ENCODE measurements around the gene BCAS4.
"Not testable (repeated sequence)": the region's sequence is repeated elsewhere in the genome, so short reads cannot be mapped to it uniquely, and the experiment has no call there.

Gene BCAS4

DNA sequence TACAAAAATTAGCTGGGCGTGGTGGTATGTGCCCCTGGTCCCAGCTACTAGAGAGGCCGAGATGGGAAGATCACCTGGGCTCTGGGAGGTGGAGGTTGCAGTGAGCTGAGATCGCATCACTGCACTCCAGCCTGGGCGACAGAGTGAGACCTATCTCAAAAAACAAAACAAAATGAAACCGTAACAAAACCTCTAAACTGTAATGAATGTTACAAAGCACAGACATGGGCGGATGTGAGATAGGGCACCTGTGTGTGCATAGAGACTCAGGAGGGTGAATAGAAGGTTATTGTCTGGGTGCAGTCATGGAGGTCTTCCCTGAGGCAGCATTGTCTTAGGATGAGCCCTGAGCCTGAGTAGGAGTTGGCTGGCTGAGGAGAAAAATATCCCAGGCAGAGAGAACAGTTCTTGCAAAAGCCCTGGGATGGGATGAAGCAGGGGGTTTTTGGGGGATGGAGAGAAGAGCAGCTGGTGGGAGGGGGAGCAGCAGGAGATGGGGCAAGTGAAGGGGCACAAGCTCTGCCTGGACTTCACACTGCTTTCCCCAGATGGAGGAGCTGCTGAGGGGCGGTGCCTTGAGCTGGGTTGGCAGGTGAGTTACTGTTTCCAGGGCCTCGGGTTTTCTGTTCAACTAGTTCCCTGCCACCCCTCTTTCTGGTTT is 5.2 kb downstream of the BCAS4 start:
- DNase-seq = no peak

DNA sequence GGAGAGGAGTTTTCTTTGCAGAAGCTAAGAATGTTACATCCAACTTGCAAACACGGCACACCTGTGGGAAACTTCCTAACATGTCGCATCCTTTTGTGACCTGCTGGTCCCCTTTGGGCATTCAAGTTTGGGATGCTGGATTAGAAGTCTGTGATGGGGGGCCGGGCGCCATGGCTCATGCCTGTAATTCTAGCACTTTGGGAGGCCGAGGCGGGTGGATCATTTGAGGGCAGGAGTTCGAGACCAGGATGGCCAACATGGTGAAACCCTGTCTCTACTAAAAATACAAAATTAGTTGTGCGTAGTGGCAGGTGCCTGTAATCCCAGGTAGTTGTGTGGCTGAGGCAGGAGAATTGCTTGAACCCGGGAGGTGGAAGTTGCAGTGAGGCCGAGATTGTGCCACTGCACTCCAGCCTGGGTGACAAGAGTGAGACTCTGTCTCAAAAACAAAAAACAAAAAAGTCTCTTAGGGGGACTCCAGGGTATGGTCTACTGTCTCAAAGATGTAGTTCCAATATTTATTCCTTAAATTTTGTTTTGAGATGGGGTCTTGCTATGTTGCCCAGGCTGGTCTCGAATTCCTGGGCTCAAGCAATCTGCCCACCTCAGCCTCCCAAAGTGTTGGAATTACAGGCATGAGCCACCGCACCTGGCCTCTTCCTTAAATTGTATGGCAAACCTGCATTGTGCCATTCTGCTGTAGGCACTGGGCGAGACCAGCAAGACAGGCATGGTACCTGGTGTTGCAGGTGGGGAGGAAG is 6.3 kb downstream of the BCAS4 start:
- DNase-seq = not testable (repeated sequence)

DNA sequence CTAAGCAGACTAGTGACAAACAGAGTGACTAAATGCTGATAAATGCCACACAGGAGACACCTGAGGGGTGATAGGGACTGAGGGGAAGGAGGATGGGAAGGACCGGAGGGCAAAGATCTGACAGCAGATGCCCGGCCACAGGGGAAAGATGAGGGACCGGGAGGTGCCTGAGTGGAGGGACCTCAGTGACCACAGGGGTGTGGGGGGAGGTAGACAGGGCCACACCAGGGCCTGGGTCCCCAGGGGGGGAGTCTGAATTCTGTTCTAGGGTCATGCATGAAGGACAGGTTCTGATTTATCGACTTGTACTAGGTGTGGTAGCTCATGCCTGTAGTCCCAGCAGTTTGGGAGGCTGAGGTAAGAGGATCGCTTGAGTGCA is 6.9 kb downstream of the BCAS4 start:
- no peak for DNase-seq

DNA sequence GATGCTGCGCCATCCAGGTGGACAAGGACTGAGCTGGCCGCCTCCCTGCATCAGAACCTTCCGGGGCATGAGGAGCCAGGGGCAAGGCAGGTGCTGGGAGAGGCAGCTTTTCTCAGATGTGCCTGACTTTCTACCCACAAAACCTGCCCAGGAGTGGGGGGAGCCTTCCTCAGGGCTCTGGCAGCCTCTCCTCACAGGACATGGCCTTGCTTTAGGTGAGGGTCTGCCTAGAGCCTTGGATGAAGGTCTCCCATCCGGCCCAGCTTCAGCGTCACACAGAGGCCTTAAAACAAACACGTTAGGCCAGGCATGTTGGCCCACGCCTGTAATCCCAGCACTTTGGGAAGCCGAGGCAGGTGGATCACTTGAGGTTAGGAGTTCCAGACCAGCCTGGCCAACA is 7.4 kb downstream of the BCAS4 start:
- no peak for DNase-seq

DNA sequence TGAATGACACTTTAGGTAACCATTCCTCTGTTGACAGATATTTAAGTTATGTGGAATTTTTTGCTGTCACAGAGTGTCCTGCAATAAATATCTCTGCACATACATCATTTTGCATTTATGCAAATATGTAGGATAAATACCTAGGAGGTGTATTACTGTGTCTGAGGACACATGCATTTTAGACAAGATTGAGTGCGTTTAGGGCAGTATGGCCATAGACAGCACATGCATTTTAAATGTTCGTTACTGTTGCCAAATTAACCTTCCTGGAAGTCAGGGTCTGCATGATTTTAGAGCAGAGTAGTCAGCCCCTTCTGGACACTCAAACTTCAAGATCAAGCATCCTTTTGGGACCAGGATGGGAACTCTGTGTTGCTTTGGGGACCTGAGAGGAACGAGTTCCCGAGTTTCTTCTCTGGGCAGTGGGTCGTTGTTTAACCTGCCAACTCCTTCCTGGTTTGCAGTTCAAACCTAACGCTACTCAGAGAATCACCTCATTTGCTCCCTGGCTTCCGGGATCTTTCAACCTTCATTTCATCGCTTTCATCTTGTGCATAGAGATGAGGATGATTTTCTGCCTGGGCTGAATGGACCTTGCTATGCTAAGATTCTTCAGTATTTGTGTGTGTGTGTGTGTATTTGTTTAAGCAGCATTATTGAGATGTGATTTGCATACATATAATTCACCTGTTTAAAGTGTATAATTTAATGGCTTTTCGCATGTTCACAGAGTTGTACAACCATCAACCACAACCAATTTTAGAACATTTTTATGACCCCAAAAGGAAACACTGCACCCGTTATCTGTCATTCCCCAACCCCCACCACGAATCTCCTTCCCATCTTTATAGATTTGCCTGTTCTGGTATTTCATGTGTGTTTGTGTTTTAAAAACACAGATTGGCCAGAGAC is 9.8 kb downstream of the BCAS4 start:
- no peak for DNase-seq

DNA sequence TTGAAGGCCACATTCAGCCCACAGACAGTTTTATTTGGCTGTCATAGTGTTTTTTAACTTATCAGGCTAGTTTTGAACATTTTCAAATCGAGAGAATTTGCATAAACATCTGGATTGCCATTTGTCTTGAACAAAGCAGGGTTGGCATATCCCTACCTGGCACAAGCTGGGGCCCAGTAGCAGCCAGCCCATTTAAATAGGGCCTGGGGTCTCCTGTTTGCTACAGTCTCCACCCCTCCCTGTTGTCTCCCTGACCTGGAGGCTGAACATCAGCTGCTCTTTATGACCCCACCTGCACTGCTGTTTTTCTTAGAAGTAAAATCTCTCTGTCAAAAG is 10.5 kb downstream of the BCAS4 start:
- no peak for DNase-seq

DNA sequence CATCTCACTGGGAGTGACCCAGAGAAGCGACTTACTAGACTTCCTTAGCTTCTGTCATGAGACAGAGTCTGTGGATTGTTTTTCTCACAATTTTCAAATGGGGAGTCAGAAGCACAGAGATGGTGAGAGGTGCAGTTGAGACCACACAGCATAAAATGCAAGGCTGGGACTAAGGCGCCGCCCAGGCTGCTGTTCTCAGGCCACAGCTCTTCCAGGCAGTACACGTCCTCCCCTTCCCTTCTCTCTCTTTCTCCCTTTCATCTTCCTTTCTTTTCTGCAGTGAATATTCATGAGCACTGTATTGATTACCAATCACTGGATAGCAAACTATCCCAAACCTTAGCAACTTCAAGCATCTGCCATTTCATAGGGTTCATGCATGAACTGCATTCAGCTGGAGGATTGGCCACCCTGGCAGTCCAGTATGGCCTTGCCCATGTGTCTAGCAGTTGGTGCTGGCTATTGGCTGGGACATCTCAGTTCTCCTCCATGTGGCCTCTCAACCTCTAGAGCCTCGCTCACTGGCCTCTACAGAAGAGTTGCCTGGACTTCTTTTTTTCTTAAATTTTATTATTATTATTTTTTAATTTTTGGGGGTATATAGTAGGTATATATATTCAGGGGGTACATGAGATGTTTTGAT is 11.4 kb downstream of the BCAS4 start:
- DNase-seq = no peak

DNA sequence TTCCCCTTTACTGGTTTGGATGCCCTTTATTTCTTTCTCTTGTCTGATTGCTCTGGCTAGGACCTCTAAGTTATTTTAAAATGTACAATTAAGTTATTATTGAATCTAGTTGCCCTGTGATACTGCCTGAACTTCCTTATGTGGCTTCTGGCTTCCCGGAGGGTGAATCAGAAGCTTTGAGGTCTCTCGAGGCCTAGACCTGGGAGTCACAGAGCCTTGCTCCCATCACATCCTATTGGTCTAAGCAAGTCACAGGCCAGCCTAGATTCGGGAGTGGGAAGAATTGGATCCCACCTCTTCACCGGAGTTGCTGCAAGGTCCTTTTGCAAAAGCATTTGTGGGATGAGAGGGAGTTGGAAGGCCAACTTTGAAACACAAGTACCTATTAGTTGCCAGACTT is 15.2 kb downstream of the BCAS4 start:
- DNase-seq = no peak

DNA sequence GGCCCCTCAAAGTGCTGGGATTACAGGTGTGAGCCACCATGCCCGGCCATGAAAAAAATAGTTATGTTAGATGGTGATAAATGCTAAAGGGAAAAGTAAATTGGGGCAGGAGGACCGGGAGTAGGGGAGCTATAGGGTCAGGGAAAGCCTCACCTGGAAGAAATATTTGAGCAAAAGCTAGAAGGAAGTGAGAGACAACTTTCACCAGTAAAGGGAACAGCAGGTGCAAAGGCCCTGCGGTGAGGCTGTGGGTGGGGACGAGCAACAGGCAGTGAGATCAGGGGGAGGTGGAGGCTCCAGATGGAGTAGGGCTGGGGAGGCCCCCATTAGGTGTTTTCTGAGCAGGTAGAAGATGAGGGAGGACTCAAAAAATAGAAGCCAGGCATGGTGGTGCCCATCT is 16.0 kb downstream of the BCAS4 start:
- no peak for DNase-seq

DNA sequence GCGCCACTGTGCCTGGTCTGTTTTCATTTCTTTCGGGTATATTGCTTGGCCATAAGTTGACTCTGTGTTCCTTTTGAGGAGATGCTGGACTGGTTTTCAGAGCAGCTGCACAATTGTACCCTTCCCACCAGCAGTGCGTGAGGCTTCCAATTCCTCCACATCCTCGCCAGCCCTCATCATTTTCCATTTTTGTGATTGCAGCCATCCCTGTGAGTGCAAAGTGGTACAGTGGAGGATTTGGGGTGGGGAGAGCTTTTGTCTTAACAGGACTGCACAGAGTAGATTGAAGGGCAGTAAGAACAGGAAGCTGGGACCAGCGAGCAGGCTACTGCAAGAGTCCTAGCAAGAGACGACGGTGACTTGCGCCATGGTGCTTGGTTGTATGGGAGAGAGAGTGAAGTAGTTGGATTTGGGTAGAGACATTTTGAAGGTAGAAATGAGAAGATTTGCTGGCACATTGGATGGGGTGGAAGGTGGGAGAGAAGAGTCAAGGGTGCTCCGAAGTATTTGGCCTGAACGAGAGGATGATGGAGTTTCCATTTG is 18.3 kb downstream of the BCAS4 start:
- DNase-seq = no peak

DNA sequence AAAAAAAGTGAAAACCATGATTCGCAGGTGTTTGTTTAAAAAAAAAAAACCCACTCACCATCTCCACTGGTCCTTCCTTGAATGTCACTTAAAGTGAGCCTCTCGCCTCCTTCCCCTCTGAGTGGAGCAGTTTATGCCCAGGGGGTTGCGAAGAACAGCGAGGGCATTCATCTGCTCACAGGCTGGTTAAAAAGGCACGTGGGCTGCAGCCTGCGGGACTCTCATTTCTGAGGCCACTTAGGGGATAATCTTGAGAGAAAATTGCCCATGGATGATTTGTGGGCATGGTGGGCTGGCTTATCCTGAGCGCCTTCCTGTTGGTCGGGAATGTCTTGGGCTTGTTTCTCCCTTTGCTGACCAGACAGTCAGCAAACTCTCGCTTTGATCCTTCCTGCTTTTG is 18.9 kb downstream of the BCAS4 start:
- no peak for DNase-seq

DNA sequence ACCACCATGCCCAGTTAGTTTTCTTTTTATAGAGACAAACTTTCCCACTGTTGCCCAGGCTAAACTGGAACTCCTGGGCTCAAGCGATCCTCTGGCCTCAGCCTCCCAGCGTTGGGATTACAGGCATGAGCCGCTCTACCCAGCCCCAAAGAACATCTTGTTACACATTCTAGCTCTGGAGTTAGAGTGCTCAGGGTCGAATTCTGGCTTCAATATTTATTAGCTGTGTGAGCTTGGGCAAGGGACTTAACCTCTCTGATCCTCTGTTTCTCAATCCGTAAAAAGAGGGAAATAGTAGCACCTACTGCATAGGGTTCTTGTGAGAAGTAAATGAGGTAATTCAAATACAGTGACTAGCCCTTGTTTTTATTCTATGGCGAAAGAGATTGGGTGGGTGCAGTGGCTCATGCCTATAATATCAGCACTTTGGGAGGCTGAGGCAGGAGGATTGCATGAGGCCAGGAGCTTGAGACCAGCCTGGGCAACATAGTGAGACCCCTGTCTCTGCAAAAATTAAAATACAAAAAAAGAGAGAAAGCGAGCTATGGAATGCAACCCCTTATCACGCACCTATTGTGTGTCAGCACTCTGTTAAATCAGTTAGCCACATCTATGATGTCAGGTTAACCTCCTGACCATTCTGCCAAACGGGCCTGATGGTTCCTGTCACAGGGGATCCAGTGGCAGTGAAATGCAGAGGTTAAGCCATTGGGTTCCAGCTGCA is 19.7 kb downstream of the BCAS4 start:
- DNase-seq = no peak

DNA sequence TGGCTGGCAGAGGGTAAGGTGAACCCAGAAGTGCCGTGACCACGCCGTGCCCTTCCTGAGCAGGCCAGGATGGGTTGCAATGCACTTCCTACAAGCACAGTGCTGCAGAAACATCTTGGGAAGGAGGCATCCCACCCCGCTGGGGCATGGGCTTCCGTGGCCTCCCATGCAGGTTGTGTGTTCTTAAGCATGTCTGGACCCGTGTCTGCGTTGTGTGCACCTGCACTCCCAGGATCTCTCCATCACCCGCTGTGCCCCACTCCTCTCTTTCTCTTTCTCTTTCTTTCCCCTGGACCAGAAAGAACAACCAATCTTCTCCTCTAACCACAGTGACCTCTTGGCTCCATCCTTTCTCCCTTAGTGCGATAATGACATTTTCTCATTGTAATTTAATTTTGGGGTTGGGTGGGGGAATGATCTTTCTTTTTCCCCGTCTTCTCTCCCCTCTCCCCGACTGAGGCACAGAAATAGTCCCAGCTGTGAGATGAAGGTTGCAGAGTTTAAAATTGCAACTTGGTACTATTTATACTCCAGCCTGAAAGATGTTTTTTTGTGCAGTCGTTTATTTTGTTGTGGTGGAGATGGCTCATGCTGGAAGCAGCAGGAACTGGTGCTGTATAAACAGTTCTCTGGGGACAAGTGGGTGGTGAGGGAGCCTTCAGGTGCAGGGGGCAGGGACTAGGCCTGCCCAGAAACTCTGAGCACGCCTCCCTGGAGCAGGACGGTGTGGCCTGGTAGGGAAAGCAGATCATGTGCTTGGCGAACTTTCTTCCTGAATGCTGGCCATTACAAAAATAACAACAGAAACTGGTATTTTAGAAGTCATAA is 20.5 kb downstream of the BCAS4 start:
- no peak for DNase-seq

DNA sequence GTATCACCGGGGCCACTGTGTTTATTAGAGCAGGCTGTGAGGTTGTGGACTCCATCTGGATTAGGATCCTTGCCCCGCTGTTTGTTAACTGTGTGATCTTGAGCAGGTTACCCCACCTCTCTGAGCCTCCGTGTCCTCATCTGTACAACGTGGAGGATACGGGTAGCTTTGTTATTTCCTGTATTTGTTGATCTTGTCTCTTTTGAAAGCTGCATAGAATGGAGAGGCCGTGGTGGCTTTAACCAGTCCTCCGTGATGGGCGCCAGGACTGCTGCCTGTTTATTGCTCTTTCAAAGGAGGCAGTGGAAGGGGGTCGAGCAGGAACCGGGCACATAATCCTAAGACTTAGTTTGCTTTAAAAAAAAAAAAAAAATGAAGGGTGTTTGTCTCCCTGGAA is 22.9 kb downstream of the BCAS4 start:
- no peak for DNase-seq

DNA sequence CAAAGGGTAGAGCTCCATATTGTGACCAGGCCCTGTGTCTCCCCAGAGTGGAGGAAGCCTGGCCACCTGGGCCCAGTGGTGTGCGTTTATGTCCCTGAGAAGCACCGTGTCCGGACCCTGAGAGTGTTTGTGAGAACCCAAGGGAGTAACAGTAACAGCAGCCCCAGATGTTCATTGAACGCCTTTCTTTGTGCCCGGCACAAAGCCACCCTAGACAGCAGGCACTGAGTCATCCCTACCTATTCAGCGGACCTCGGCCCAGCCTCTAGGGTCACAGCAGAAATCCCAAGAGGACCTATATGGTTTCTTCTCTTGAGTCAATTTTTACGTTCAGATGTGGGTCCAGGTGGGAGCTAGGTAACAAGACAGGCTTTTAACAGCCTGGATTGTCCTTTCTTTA is 24.5 kb downstream of the BCAS4 start:
- DNase-seq = no peak

DNA sequence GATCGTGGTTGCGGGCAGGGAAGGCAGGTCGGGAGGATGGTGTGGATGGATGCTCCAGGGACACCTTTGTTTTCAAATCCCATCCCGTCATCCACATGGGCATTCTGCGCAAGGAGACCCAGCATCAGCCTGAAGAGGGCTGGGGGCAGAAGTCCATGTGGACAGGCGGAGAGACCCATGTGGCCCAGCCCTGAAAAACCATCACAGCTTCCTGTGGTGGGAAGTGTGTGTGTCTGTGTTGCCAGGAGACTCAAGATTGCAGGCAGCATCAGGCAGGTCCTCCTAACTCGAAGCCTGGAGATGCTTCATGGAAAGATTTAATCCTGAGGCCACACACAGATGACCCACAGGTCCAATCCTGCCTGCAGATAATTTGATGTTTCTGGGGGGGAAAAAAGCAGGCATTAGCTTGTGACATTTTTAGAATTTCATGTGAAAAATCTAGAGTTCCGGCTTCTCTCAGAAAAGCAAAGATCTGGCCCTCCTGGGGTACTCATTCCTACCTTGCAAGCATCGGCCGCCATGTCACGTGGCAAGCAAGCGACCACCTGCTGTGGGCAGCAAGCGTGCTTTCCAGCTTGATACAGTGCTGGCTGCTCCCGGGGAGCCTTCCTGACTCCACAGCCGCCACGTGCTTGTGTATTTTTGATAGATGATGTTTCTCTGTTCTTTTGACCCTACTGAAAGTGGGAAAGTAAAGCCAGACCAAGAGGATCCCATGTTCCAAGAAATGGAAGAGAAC is 25.8 kb downstream of the BCAS4 start:
- no peak for DNase-seq

DNA sequence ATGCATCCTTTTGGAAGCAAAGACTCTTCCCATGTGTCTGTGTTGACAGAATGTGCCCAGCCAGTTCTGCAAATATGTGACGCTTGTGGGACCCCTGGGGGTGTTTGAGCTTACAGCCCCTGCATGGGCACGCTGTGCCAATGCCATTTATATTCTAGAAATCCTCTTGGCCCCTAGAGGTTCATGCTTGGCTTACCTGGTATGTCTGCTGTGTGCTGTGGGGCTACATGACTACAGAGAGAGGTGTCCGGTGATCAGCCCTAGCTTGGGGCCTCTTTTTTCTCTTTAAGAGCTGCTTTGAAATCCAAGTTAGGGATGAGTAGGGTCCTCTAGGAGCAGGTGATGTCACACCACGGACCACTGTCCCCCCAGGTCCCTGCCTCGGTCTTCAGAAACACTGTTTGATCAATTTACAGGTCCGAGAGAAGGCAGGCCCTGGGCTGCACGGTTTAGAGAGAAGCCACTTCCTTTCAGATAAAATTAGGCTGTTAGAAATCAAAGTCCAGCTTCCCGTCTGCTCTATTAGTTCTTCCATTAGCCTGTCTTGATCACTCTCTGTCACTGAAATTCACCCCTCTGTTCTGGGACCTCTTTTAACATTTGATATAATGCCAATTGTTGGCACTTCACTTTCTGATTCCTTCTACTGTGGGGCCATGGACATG is 26.5 kb downstream of the BCAS4 start:
- no peak for DNase-seq

DNA sequence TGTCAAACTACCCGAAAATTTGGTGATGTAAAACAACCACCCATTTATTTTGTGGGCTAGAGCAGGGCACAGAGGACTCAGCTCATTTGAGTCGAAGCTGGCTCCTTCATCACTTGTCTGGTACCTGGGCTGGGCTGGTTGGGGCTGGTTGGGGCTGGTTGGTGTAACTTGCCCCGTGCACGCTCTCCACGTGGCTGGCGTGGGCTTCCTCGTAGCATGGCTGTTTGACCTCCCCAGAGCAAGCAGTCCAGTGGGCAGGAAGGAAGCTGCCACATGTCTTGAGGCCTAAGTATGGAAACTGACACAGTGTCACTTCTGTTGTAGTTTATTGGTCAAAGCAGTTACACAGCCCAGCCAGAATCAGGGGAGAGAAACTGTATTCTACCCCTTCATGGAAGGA is 27.1 kb downstream of the BCAS4 start:
- DNase-seq = no peak

DNA sequence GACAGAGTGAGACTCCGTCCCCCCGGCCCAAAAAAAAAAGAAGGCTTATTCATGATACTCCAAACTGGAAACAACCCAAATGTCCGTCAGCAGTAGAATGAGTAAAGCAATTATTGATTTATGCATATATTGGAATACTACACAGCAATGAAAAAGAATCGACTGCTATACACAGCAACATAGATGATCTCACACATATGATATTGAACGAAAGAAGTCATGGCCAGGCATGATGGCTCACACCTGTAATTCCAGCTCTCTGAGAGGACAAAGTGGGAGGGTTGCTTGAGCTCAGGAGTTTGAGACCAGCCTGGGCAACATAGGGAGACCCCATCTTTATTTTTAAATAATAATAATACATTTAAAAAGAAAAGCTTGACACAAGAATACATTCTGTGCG is 28.5 kb downstream of the BCAS4 start:
- DNase-seq = no peak

DNA sequence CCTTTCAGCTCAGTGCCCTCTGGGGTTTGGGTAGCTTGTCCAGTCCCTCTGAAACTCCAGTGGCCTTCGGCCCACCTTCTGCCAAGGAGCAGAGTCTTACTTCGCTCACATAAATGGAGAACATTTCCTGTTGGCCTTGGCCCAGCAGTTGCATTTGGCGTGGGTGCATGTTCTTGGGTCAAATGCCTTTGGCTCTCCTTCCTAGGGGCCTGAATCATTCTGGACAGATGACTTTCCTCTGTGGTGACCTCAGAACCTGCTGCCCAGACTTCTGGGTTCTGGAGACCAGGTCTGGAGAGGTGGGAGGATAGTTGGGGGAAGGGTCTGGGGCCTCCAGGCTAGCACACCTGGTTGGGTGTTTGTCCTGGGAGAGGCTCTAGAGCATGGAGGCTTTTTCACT is 29.3 kb downstream of the BCAS4 start:
- no peak for DNase-seq

Measured in T1000 (cell line).